Activated CD4-positive, alpha-beta T cell treated with anti-CD3 and anti-CD28 coated beads, Interleukin-2, amount 10 ng/mL, durations not matched to agents 7 days and 5 days (primary cell): ENCODE data around the gene HIKESHI. TPM values are rescaled to one million over a fixed set of nuclear protein-coding genes. Genes with fewer than 3 reads are reported as not detected.

Source experiments
- CTCF ChIA-PET: fragments of 350-600 bp; sonication (Branson Sonifier 250); formaldehyde crosslinking; loops from one replicate; lab custom pipeline; 2021; ENCODE audit warnings: antibody characterized with exemption; lab: Charles Lee
- POLR2A ChIA-PET: fragments of 350-600 bp; sonication (Branson Sonifier 250); formaldehyde crosslinking; loops from one replicate; lab custom pipeline; 2021; ENCODE audit warnings: antibody characterized with exemption; lab: Charles Lee
- DNase-seq: peaks from one replicate; pipeline ENCODE4 v3.0.0-alpha.2; 2020
- H3K27ac Mint-ChIP-seq: one replicate; pipeline ENCODE4 v1.8.0; 2021; ENCODE audit warnings: mild to moderate bottlenecking, moderate library complexity, mixed read lengths
- H3K27me3 Mint-ChIP-seq: one replicate; pipeline ENCODE4 v1.8.0; 2021; ENCODE audit warnings: mixed read lengths
- H3K36me3 Mint-ChIP-seq: one replicate; pipeline ENCODE4 v1.8.0; 2021; ENCODE audit warnings: low read depth, mixed read lengths
- H3K4me1 Mint-ChIP-seq: one replicate; pipeline ENCODE4 v1.8.0; 2021; ENCODE audit warnings: mixed read lengths
- H3K4me3 Mint-ChIP-seq: one replicate; pipeline ENCODE4 v1.8.0; 2021; ENCODE audit warnings: mild to moderate bottlenecking, moderate library complexity, mixed read lengths
- H3K9me3 Mint-ChIP-seq: one replicate; pipeline ENCODE4 v1.8.0; 2021; ENCODE audit warnings: mixed read lengths
- total RNA-seq, 2 experiments: library from RNA; stranded (reverse); gene quantifications; one replicate each; pipeline ENCODE4 v1.2.3, GENCODE V29; 2021

Gene HIKESHI
- total RNA-seq, result 10 to 100 TPM; 35.8 to 46.7 TPM

- H3K4me1 Mint-ChIP-seq, result peaks cover 30% of the 10 kb centered on the region
- peak within 1 kb of the TSS; percentile 100 for H3K4me3 Mint-ChIP-seq
- peak within 1 kb of the TSS; percentile 93 for H3K27ac Mint-ChIP-seq
- CTCF ChIA-PET, result interaction anchor here (0.6 to 1.4 kb wide), 5 partner anchors 8 to 261 kb away, joined by 3 to 6 read pairs (median 3); no protein-coding TSS in a partner anchor
- H3K9me3 Mint-ChIP-seq, result peaks cover 2% of the 10 kb centered on the region
- DNase-seq, result peak; percentile 94
- peaks cover 10% of the 10 kb centered on the region for H3K36me3 Mint-ChIP-seq
- POLR2A ChIA-PET, result interaction anchor here (0.6 to 0.9 kb wide), 2 partner anchors 8 to 286 kb away, joined by 3 to 5 read pairs; no protein-coding TSS in a partner anchor
- H3K27me3 Mint-ChIP-seq, result no peaks in the 10 kb centered on the region
These were observed at the start of gene HIKESHI for GRCh38 chr11:86302092-86302793. Gene HIKESHI, plus strand, starts transcription at chr11:86302240. Its CDS starts 209 bp downstream, at chr11:86302449.

GRCh38 chr11:86255896-86256295 lies 46.1 kb upstream of the HIKESHI start:
- H3K4me1 Mint-ChIP-seq, result peaks cover 28% of the 10 kb centered on the region
- POLR2A ChIA-PET, result interaction anchor here (0.6 kb wide), 1 partner anchor 224 kb away, joined by 7 read pairs; no protein-coding TSS in a partner anchor
- H3K9me3 Mint-ChIP-seq, result no peaks in the 10 kb centered on the region
- peaks cover 45% of the 10 kb centered on the region for H3K36me3 Mint-ChIP-seq
- no peak for DNase-seq
- CTCF ChIA-PET, result interaction anchor here (1.3 kb wide), 1 partner anchor 37 kb away, joined by 3 read pairs; no protein-coding TSS in a partner anchor
- no peak overlapping the region for H3K27ac Mint-ChIP-seq
- no peaks in the 10 kb centered on the region for H3K27me3 Mint-ChIP-seq
- no peak overlapping the region for H3K4me3 Mint-ChIP-seq

GRCh38 chr11:86256608-86257007 lies 45.4 kb upstream of the HIKESHI start:
- POLR2A ChIA-PET, result interaction anchor here (0.6 kb wide), 1 partner anchor 224 kb away, joined by 7 read pairs; no protein-coding TSS in a partner anchor
- DNase-seq, result no peak
- Mint-ChIP-seq H3K9me3 (no peaks in the 10 kb centered on the region), H3K27ac (no peak overlapping the region), H3K36me3 (peaks cover 43% of the 10 kb centered on the region), H3K4me3 (no peak overlapping the region), H3K27me3 (no peaks in the 10 kb centered on the region), H3K4me1 (peaks cover 23% of the 10 kb centered on the region)
- CTCF ChIA-PET, result interaction anchor here (1.3 kb wide), 1 partner anchor 38 kb away, joined by 3 read pairs; no protein-coding TSS in a partner anchor

- Mint-ChIP-seq H3K9me3 (no peaks in the 10 kb centered on the region), H3K4me3 (no peak overlapping the region), H3K36me3 (peaks cover 39% of the 10 kb centered on the region), H3K27me3 (no peaks in the 10 kb centered on the region), H3K27ac (no peak overlapping the region), H3K4me1 (peaks cover 16% of the 10 kb centered on the region)
- POLR2A ChIA-PET, result no interaction called here
- CTCF ChIA-PET, result interaction anchor here (0.6 kb wide), 1 partner anchor 883 kb away, joined by 4 read pairs; no protein-coding TSS in a partner anchor
- DNase-seq, result no peak
These were observed 44.6 kb upstream of the HIKESHI start for GRCh38 chr11:86257446-86257845.

- Mint-ChIP-seq H3K36me3 (peaks cover 52% of the 10 kb centered on the region), H3K4me1 (peaks cover 16% of the 10 kb centered on the region), H3K9me3 (no peaks in the 10 kb centered on the region), H3K27me3 (no peaks in the 10 kb centered on the region), H3K4me3 (no peak overlapping the region), H3K27ac (no peak overlapping the region)
- ChIA-PET POLR2A (no interaction called here), CTCF (interaction anchor here (0.6 to 1.3 kb wide), 3 partner anchors 12 to 25 kb away, joined by 3 read pairs; no protein-coding TSS in a partner anchor)
- no peak for DNase-seq
These were observed 42.3 kb upstream of the HIKESHI start for GRCh38 chr11:86259730-86260129.

GRCh38 chr11:86261328-86261727 lies 40.7 kb upstream of the HIKESHI start:
- CTCF ChIA-PET, result interaction anchor here (1.8 kb wide), 1 partner anchor 17 kb away, joined by 5 read pairs; the partner anchor contains the start of gene EED
- peaks cover 9% of the 10 kb centered on the region for H3K4me1 Mint-ChIP-seq

GRCh38 chr11:86262387-86262786 lies 39.7 kb upstream of the HIKESHI start:
- no peak for DNase-seq
- H3K27ac Mint-ChIP-seq, result no peak overlapping the region
- H3K9me3 Mint-ChIP-seq, result no peaks in the 10 kb centered on the region
- H3K36me3 Mint-ChIP-seq, result peaks cover 52% of the 10 kb centered on the region
- POLR2A ChIA-PET, result no interaction called here
- no peak overlapping the region for H3K4me3 Mint-ChIP-seq
- CTCF ChIA-PET, result interaction anchor here (1.8 kb wide), 1 partner anchor 18 kb away, joined by 5 read pairs; the partner anchor contains the start of gene EED
- H3K27me3 Mint-ChIP-seq, result no peaks in the 10 kb centered on the region
- H3K4me1 Mint-ChIP-seq, result peaks cover 9% of the 10 kb centered on the region

More at GRCh38 chr11:86261328-86261727, 40.7 kb upstream of the HIKESHI start:
- Mint-ChIP-seq H3K9me3 (no peaks in the 10 kb centered on the region), H3K36me3 (peaks cover 53% of the 10 kb centered on the region), H3K27me3 (no peaks in the 10 kb centered on the region), H3K27ac (no peak overlapping the region), H3K4me3 (no peak overlapping the region)
- POLR2A ChIA-PET, result no interaction called here
- no peak for DNase-seq

GRCh38 chr11:86264649-86265048 lies 37.4 kb upstream of the HIKESHI start:
- Mint-ChIP-seq H3K27me3 (no peaks in the 10 kb centered on the region), H3K4me1 (peaks cover 6% of the 10 kb centered on the region), H3K4me3 (no peak overlapping the region), H3K27ac (no peak overlapping the region), H3K36me3 (peaks cover 56% of the 10 kb centered on the region), H3K9me3 (no peaks in the 10 kb centered on the region)
- CTCF ChIA-PET, result interaction anchor here (1.0 kb wide), 1 partner anchor 15 kb away, joined by 3 read pairs; no protein-coding TSS in a partner anchor
- no peak for DNase-seq
- POLR2A ChIA-PET, result no interaction called here

- POLR2A ChIA-PET, result no interaction called here
These were observed 36.8 kb upstream of the HIKESHI start for GRCh38 chr11:86265194-86265593.

GRCh38 chr11:86269645-86270044 lies 32.4 kb upstream of the HIKESHI start:
- Mint-ChIP-seq H3K4me3 (no peak overlapping the region), H3K4me1 (peaks cover 19% of the 10 kb centered on the region), H3K36me3 (peaks cover 72% of the 10 kb centered on the region), H3K9me3 (no peaks in the 10 kb centered on the region), H3K27me3 (no peaks in the 10 kb centered on the region), H3K27ac (no peak overlapping the region)
- no peak for DNase-seq
- CTCF ChIA-PET, result interaction anchor here (1.2 kb wide), 1 partner anchor 29 kb away, joined by 3 read pairs; no protein-coding TSS in a partner anchor
- POLR2A ChIA-PET, result no interaction called here

More at GRCh38 chr11:86265194-86265593, 36.8 kb upstream of the HIKESHI start:
- CTCF ChIA-PET, result interaction anchor here (0.6 to 1.0 kb wide), 2 partner anchors 15 to 204 kb away, joined by 3 read pairs; no protein-coding TSS in a partner anchor
- Mint-ChIP-seq H3K4me3 (no peak overlapping the region), H3K4me1 (peaks cover 9% of the 10 kb centered on the region), H3K27me3 (no peaks in the 10 kb centered on the region), H3K36me3 (peaks cover 57% of the 10 kb centered on the region), H3K9me3 (no peaks in the 10 kb centered on the region), H3K27ac (no peak overlapping the region)
- no peak for DNase-seq

- peaks cover 19% of the 10 kb centered on the region for H3K4me1 Mint-ChIP-seq
These were observed 27.5 kb upstream of the HIKESHI start for GRCh38 chr11:86274503-86274902.

GRCh38 chr11:86274999-86275398 lies 27.0 kb upstream of the HIKESHI start:
- DNase-seq, result no peak
- peaks cover 84% of the 10 kb centered on the region for H3K36me3 Mint-ChIP-seq
- peaks cover 18% of the 10 kb centered on the region for H3K4me1 Mint-ChIP-seq
- H3K27ac Mint-ChIP-seq, result no peak overlapping the region
- ChIA-PET CTCF (interaction anchor here (0.9 kb wide), 1 partner anchor 9 kb away, joined by 3 read pairs; no protein-coding TSS in a partner anchor), POLR2A (no interaction called here)
- H3K27me3 Mint-ChIP-seq, result no peaks in the 10 kb centered on the region
- H3K4me3 Mint-ChIP-seq, result no peak overlapping the region
- no peaks in the 10 kb centered on the region for H3K9me3 Mint-ChIP-seq

More at GRCh38 chr11:86274503-86274902, 27.5 kb upstream of the HIKESHI start:
- no peaks in the 10 kb centered on the region for H3K27me3 Mint-ChIP-seq
- no peaks in the 10 kb centered on the region for H3K9me3 Mint-ChIP-seq
- no peak overlapping the region for H3K27ac Mint-ChIP-seq
- ChIA-PET CTCF (interaction anchor here (0.8 to 0.9 kb wide), 2 partner anchors 10 to 81 kb away, joined by 3 to 4 read pairs; no protein-coding TSS in a partner anchor), POLR2A (no interaction called here)
- H3K4me3 Mint-ChIP-seq, result no peak overlapping the region
- no peak for DNase-seq
- H3K36me3 Mint-ChIP-seq, result peaks cover 84% of the 10 kb centered on the region
